HG02943 (cell line): ENCODE data around the gene SBK1.
"Not testable (repeated sequence)": the region's sequence is repeated elsewhere in the genome, so short reads cannot be mapped to it uniquely, and the experiment has no call there.

Source experiments
- ATAC-seq: cut with Tn5 transposase; IDR thresholded peaks from one replicate; pipeline ENCODE4 v1.9.1; 2021; ENCODE audit warnings: mild to moderate bottlenecking, low read depth, moderate library complexity; ENCODE audit not compliant: unreplicated experiment

Gene SBK1

DNA sequence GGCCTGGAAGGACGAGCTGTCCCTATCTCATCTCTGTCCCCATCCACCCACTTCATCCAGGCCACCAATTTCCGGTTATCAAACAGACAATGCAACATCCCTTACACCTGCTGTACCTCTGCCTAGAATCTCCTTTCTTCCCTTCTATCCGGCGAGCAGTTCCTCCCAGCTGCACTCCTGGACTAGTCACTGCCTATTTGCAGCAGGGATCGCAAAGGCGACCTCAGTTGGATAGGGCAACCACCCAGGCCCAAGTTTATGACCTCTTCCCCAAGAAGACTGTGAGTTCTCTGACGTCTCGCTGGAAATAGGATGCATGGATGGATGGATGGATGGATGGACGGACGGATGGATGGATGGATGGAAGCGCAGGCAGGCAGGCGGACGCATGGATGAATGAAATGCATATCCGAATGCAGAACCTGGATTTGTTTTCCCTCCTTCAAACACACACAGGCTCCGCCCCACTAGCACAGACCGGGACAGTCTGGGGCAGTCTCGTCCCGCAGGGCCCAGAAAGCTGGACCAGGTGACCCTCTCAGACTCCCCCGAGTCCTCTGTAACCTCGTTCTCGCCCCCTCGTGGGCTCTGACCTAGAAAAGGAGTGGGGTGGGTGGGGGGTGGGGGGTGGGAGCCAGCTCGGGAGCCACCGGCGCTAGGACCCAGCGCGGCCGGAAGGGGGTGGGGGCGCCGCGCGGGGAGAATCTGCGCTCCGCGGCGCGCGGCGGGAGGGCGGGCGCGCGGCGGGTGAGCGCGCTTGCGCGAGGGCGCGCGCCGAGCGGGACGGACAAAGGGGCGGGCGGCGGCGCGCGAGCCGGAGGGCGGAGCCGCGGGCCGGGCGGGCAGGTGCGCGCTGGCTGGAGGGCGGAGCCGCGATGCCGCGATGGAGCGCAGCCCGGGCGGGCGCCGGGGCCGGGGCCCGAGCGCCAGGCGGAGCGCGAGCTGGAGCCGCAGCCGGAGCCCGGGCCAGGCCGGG, at the start of gene SBK1:
Gene SBK1, plus strand, starts transcription at position 875 of the 976 bp plus-strand sequence. CDS start 24,867 bp downstream, outside the sequence.
- ATAC-seq: peak; percentile 71

DNA sequence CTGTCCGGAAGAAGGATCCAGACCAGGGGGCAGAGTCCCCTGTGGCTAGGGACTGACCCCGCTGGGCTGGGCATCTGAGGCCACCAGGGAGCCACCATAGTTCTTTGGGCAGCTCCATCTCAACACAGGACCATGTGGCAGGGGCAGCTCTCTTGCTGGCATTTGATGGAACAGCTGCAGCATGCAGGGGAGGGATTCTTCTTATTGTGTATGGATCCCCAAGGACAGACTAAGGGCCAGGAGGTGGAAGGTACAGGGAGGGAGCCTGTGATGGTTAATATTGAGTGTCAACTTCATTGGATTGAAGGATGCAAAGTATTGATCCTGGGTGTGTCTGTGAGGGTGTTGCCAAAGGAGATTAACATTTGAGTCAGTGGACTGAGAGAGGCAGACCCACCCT, 42.8 kb upstream of the SBK1 start:
- not testable (repeated sequence) for ATAC-seq

DNA sequence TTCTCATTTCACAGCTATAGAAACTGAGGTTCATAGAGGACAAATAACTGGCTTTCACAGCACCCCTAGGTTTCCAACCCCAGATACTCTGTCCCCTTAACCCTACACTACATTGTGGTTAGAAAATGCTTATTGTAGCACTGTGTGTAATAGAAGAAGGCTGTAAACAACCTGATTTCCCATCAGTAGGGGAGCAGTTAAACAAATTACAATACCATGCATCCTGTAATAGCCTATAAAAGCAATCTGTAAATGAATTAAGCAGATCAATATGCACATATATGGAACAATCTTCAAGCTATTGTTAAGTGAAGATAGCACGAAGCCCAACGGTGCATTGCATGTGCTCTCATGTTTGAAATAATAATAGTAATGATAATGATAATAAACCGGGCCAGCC, 41.3 kb upstream of the SBK1 start:
- no peak for ATAC-seq

DNA sequence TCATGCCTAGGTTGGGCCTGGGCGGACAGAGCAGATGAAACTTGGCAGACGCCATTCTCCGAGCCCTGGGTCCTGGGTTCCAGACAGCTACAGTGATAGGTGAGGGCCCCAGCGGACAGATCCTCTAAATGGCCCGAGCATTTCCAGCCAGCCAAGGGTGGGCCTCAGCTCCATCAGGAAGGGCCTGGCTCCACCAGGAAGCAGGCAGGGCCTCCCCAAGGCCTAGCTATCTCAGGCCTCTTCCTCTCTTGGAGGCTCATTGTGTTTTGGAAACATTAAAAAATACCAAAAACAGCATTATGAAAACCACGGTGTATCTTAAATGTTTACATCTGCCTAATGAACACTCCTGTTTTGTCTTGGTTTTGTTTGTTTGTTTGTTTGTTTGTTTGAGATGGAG, 38.2 kb upstream of the SBK1 start:
- ATAC-seq: no peak

DNA sequence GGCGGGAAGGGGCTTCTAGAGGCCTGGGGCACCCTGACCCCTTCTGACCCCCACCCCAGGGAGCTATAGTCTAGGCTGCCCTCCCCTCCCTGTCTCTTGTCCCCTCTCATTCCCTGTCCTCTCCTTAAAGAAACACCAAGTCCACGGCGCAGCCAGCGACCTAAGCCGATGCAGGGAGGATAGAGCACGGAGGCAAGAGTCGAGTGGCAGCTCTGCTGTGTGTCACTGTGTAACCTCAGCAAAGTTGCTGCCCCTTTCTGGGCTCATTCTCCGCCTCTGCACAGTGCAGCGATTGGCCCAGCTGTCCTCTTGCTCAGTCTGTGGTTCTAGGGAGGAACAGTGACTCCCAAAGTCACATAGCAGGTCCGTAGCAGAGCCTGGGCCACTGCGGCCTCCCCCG, 36.5 kb upstream of the SBK1 start:
- ATAC-seq: no peak

DNA sequence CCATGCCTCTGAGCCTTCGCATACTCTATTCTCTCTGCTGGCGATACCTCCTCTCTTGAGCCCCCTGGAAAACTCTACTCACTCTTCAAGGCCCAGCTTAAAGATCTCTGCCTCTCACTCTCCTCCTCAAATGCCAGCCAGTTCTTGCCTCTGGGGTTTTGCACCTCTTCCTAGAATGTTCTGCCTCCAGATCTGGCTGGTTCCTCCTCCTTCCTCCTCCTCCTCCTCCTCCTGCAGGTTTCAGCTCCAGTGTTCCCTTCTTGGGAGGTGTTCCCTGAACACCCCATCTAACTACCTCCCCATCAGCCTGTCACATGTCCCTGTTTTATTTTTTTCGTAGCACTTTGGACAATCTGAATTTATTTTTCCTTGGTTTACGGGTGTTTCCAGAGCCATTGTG, 35.1 kb upstream of the SBK1 start:
- ATAC-seq: no peak

DNA sequence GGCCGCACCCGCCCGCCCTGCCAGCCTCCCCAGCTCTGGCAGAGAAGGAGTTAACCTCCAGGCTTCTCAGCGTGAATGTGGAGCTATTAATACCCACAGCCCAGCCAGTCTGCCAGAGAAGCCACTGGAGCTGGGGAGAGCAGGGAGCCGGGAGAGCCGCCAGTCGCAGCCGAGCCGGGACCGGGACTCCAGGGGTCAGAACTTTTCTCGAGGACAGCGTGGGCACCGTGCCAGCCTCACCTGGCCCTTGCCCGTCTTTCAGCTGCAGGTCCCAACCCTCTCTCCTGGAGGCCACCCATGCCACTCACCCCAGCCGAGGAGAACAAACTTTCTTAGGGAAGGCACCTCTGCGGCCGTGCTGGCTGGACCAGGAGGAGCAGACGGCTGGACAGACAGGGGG, 33.8 kb upstream of the SBK1 start:
- ATAC-seq: no peak

DNA sequence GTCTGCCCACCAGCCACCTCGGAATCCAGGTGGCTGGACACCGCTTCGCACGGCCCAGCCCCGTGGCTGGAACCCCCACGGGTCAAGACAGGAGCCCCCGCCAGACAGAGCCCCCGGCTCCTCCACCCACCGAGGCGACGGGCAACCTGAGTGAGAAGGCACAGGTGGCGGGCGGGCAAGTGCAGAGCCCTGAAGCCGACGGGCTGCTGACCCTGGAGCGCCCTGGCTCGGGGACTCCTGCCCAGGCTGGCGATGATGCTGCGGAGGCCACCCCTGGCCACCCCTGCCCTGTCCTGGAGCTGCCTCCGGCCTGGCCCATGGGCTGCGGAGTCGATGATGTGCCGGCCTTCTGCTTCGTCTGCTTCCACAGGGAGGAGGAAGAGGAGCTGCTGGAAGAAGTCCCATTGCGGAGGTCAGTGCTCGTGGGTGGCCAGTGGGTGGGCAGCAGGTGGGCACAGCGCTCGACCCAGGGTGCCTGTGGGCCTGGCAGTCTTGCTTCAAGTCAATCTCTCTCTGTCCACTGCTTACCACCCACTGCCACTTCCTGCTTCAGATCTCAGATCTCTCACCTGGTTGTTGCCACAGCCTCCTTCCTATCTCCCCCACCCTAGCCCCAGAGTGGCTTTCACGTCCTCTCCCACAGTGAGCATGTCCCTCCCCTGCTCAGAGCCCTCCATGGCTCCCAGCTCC, 33.1 kb upstream of the SBK1 start:
- no peak for ATAC-seq

DNA sequence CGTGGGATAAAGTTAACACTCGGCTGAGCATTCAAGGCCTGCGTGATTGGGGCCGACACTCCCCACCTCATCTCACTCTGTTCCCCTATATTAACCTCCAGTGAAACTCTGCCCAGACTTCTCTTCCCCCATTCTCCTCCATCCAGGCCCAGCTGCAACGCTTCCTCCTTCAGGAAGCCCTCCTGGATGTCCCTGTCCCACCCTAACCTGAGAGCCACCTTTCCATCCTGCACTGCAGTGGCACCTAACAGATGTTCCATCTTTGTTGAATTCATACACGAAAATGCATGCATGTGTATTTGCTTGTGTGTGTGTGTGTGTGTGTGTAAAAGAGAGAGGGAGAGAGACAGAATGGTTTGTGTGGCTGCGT, 32.6 kb upstream of the SBK1 start:
- ATAC-seq: no peak

DNA sequence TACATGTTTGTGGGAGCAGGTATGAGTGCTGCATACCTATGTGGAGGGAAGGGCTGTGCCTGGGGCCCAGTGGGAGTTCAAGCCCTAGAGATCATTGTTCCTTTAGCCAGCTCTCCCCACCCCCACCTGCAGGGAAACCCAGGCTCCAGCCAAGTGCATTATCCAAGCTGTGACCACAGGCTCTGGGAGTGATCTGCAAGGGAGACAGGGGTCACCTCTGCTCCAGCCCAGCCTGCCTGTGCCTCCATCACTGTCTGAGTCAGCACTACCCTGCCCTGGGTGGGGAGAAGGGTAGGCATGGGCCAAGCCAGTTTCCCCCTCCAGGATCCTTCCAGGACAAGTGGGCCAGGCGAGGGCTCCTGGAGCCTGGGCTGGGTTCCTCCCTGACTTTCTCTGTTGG, 32.1 kb upstream of the SBK1 start:
- no peak for ATAC-seq

DNA sequence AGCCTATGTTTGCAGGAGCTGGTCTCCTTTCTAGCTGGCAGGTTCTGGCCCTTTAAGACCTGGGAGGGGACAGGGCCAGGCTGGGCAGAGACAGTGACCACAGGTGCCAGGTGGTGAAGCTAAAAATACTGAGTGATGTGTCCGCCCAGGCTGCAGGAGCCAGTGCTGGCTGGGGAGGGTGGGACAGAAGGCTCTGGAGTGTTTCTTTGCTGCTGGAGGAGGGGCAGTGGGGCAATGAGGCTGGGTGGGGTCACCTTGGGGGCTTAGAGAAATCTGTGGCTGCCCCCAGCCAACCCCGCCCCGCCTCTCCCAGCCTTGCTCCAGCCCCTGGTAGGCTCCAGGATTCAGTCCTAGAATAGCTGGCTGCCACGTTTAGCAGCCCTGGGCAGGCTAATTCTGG, 30.4 kb upstream of the SBK1 start:
- ATAC-seq: no peak

DNA sequence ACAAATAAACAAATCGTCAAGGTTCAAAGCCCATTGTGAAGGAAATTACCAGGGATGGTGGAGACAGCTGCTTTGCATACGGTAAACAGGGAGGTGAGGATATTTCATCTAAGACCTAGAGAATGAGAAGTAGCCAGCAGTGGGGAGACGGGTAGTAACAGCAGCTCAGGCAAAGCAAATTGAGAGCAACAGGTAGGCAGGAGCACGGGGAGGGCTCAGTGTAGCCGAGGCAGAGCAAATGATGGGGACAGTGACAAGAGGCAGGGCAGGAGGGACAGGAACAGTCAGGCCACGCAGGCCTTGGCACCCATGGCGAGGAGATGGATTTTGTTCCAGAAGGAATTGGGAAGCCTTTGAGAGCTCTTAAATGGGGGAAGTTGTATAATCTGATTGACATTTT, 29.0 kb upstream of the SBK1 start:
- ATAC-seq: no peak

DNA sequence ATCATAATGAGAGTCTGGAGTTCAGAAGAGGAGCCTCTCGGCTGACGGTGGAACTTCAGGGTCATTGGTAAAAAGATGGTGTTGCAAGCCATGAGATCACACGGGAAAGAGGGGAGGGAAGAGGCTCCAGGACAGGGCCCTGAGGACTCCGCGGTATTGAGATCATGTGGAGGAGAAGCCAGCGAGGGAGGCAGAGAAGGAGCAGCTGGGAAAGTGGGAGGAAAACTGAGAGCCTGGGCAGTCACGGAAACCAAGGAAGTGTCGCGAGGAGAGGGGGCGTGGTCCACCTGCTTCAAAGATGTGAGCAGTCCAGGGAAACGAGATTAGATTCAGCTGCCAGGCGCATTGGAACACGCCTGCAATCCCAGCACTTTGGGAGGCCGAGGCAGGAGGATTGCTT, 27.7 kb upstream of the SBK1 start:
- ATAC-seq: no peak

DNA sequence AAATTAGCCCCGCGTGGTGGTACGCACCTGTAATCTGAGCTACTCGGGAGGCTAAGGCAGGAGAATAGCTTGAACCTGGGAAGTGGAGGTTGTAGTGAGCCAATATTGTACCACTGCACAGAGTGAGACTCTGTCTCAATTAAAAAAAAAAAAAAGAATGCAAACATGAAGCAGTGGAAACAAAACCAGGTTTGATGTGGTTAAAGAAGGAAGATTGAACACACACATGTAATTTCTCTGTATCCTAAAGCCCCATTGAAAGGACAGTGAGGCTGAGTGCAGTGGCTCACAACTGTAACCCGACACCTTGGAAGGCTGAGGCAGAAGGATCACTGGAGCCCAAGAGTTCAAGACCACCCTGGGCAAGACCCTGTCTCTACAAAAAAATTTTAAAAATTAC, 26.5 kb upstream of the SBK1 start:
- no peak for ATAC-seq

DNA sequence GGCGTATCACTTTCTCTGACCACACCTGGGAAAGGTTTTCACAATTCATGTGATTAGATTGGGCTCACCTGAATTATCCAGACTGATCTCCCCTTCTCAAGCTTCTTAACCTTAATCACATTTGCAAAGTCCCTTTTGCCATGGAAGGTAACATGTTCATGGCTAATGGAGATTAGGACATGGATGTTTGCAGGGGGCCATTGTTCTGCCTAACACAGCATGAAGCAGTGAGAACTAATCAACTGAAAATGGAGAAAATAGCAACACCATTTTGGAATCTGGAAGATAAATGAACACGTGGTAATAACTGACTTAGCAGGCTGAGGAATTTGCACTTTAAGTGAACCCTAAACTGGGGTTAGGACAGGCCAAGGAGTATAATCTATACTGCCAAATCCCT, 25.0 kb upstream of the SBK1 start:
- no peak for ATAC-seq

DNA sequence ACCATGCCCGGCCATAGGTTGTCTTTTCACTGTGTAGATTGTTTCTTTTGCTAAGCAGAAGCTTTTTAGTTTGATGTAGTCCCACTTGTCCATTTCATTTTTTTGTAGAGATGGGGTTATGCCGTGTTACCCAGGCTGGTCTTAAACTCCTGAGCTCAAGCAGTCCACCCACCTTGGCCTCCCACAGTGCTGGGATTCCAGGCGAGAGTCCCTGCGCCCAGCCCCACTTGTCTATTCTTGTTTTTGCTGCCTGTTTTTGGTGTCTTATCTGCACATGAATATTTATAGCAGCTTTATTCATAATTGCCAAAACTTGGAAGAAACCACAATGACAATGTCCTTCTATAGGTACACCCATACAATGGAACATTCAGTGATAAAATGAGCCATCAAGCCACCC, 18.8 kb upstream of the SBK1 start:
- ATAC-seq: no peak

DNA sequence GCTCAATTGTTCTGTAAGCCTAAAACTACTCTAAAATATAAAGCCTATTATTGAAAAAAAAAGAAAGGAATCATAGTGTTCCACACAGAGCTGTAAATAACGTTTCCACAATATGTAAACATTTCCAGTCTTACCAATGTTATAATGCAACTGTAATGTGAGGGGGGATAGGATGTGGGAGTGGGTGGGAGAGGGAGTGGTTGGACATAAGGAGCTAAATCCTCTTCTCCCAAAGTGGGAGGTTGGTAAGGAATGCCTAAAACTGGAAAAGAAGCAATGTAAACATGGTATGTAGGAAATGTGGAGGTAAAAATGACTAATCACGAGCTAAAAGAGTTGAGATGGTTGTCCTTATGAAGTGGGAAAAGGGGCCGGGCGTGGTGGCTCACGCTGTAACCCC, 17.6 kb upstream of the SBK1 start:
- no peak for ATAC-seq

DNA sequence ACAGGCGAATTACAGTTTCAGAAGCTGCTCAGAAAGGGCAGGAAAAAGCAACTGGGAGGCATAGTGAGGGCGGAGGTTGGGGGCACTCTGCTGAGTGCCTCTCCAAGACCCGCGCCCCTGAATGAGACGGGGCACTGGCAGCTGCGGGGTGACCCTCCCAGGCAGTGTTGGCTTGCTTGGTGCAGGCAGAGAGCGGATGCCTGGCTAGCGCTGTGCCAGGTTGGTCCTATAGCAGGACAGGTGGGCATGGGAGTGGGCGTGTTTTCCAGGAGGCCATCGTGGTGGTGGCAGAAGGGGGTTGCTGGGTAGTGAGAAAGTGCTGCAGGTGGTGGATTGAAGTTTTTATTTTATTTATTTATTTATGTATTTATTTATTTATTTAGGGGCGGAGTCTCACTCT, 16.0 kb upstream of the SBK1 start:
- ATAC-seq: no peak

DNA sequence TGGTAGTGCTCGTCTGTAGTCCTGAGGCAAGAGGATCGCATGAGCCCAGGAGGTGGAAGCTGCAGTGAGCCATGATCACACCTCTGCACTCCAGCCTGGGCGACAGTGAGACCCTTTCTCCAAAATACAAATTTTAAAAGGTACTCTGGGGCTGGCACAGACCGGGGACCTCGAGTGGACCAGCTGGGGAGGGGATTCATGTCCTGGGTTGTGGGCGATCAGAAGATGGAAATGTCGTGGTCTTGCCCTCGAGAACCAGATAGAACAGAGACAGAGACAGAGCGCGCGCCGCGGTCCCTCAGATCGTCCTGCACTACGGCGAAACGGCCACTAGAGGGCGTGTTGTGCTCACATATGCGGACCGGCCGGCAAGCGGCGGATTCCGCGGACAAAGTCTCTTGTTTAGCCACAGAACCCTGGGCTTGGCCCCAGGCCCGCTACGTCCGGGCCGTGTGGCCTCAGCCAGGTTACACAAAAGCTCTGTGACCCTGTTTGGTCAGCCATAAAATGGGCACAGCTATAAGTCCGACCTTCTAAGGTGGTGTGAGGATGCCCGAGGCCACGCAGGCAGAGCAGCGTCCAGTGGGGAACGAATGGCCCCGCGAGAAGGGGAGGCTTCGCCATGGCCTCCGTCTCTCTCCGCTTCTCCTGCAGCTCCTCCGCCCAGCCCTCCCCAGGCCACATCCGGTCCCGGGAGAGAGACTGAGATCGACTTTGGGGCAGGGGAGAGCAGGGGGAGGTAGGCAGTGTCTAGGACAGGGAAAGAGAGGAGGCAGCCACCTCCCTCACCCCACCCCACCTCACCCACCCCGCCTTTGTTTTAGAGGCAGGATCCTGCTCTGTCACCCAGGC, 14.6 kb upstream of the SBK1 start:
- ATAC-seq: no peak

DNA sequence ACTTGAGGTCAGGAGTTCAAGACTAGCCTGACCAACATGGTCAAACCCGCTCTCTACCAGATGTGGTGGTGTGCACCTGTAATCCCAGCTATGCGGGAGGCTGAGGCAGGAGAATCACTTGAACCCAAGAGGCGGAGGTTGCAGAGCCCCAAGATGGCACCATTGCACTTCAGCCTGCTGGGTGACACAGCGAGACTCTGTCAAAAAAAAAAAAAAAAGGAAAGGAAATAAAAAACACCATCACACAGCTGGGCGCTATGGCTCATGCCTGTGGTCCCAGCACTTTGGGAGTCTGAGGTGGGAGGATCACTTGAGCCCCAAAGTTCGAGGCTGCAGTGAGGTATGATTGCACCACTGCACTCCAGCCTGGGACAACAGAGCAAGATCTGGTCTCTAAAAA, 13.3 kb upstream of the SBK1 start:
- no peak for ATAC-seq
